ENCODE results near the gene JAZF1.

The JAZF1 gene

DNA sequence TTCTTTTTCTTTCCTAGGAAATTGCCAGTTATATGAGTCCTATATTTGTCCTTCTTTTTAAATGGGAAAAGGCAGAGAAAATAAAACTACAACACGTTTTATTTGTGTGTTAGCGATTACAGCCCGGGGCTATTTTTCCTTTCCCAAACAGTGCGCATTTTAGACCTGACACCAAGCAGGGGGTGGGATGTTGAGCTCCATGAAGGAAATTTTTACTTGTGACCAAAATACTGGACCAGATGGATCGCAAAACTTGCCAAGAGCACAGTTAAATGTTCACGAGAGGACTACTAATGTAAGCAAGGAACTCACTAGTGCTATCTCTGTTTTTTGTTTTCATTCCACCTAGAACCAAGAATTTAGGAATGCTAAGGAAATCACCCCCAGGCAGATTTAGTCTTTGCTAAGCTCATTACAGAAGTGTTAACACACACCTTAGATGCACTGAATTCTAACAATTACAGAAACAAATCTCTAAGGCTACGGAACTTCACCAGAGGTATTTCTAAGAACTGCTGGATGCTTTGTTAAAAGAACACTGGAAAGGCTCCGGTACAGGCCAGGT is 114.8 kb downstream of the JAZF1 start:
- H3K27ac ChIP-seq: no peak overlapping the region
- peaks cover 38% of the 10 kb centered on the region for H3K4me1 ChIP-seq (ENCODE audit: low read depth, poor library complexity, severe bottlenecking)
- no peak overlapping the region for H3K9ac ChIP-seq
- TF ChIP-seq, protein P1, sequence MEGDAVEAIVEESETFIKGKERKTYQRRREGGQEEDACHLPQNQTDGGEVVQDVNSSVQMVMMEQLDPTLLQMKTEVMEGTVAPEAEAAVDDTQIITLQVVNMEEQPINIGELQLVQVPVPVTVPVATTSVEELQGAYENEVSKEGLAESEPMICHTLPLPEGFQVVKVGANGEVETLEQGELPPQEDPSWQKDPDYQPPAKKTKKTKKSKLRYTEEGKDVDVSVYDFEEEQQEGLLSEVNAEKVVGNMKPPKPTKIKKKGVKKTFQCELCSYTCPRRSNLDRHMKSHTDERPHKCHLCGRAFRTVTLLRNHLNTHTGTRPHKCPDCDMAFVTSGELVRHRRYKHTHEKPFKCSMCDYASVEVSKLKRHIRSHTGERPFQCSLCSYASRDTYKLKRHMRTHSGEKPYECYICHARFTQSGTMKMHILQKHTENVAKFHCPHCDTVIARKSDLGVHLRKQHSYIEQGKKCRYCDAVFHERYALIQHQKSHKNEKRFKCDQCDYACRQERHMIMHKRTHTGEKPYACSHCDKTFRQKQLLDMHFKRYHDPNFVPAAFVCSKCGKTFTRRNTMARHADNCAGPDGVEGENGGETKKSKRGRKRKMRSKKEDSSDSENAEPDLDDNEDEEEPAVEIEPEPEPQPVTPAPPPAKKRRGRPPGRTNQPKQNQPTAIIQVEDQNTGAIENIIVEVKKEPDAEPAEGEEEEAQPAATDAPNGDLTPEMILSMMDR (conservative IDR thresholded peaks at IDR 0.05; ENCODE audit: low read depth, low read length): no peak
- H3K36me3 ChIP-seq (ENCODE audit: insufficient read depth): no peaks in the 10 kb centered on the region
- no peaks in the 10 kb centered on the region for H3K79me2 ChIP-seq (ENCODE audit: insufficient read depth, low read depth)
- H4K20me1 ChIP-seq (ENCODE audit: insufficient read depth): no peaks in the 10 kb centered on the region
- H3K4me2 ChIP-seq: no peak overlapping the region
- no peak overlapping the region for H2AFZ ChIP-seq (ENCODE audit: low read depth)
- no peak overlapping the region for H3K4me3 ChIP-seq (IDR thresholded peaks at IDR 0.05; ENCODE audit: insufficient read depth, low read depth, low read length)
- no peaks in the 10 kb centered on the region for H3K27me3 ChIP-seq (ENCODE audit: insufficient read depth, low read depth)

- no peak overlapping the region for H3K4me2 ChIP-seq
- no peaks in the 10 kb centered on the region for H3K36me3 ChIP-seq (ENCODE audit: insufficient read depth)
- H3K9ac ChIP-seq: no peak overlapping the region
- no peak overlapping the region for H2AFZ ChIP-seq (ENCODE audit: low read depth)
- TF ChIP-seq, protein P1 (conservative IDR thresholded peaks at IDR 0.05; ENCODE audit: low read depth, low read length): no peak
- no peak overlapping the region for H3K27ac ChIP-seq
- H3K4me1 ChIP-seq (ENCODE audit: low read depth, poor library complexity, severe bottlenecking): peaks cover 43% of the 10 kb centered on the region
- no peaks in the 10 kb centered on the region for H3K27me3 ChIP-seq (ENCODE audit: insufficient read depth, low read depth)
- no peaks in the 10 kb centered on the region for H4K20me1 ChIP-seq (ENCODE audit: insufficient read depth)
- H3K79me2 ChIP-seq (ENCODE audit: insufficient read depth, low read depth): no peaks in the 10 kb centered on the region
- H3K4me3 ChIP-seq (IDR thresholded peaks at IDR 0.05; ENCODE audit: insufficient read depth, low read depth, low read length): no peak overlapping the region
These were observed 115.3 kb downstream of the JAZF1 start for GRCh38 chr7:28065308-28065707.

GRCh38 chr7:28064437-28064836 is 116.2 kb downstream of the JAZF1 start:
- Histone ChIP-seq H3K79me2 (ENCODE audit: insufficient read depth, low read depth) (no peaks in the 10 kb centered on the region), H3K4me2 (no peak overlapping the region)
- TF ChIP-seq, protein P1 (conservative IDR thresholded peaks at IDR 0.05; ENCODE audit: low read depth, low read length): no peak

GRCh38 chr7:28062197-28062991 is 118.2 kb downstream of the JAZF1 start:
- H4K20me1 ChIP-seq (ENCODE audit: insufficient read depth): no peaks in the 10 kb centered on the region
- H2AFZ ChIP-seq (ENCODE audit: low read depth): peak overlapping the region; percentile 27; the same call in 1 of the 2 replicates
- no peak overlapping the region for H3K4me3 ChIP-seq (IDR thresholded peaks at IDR 0.05; ENCODE audit: insufficient read depth, low read depth, low read length)
- H3K36me3 ChIP-seq (ENCODE audit: insufficient read depth): no peaks in the 10 kb centered on the region
- peak overlapping the region; percentile 53 for H3K4me2 ChIP-seq
- H3K27me3 ChIP-seq (ENCODE audit: insufficient read depth, low read depth): no peaks in the 10 kb centered on the region
- peaks cover 46% of the 10 kb centered on the region for H3K4me1 ChIP-seq (ENCODE audit: low read depth, poor library complexity, severe bottlenecking)
- TF ChIP-seq, protein P1 (conservative IDR thresholded peaks at IDR 0.05; ENCODE audit: low read depth, low read length): peak; percentile 96
- H3K9ac ChIP-seq: no peak overlapping the region
- peak overlapping the region; percentile 44 for H3K27ac ChIP-seq
- H3K79me2 ChIP-seq (ENCODE audit: insufficient read depth, low read depth): no peaks in the 10 kb centered on the region

More at GRCh38 chr7:28064437-28064836, 116.2 kb downstream of the JAZF1 start:
- Histone ChIP-seq H3K4me3 (IDR thresholded peaks at IDR 0.05; ENCODE audit: insufficient read depth, low read depth, low read length) (no peak overlapping the region), H3K9ac (no peak overlapping the region), H4K20me1 (ENCODE audit: insufficient read depth) (no peaks in the 10 kb centered on the region), H3K27me3 (ENCODE audit: insufficient read depth, low read depth) (no peaks in the 10 kb centered on the region), H3K36me3 (ENCODE audit: insufficient read depth) (no peaks in the 10 kb centered on the region), H3K4me1 (ENCODE audit: low read depth, poor library complexity, severe bottlenecking) (peaks cover 50% of the 10 kb centered on the region), H3K27ac (no peak overlapping the region), H2AFZ (ENCODE audit: low read depth) (no peak overlapping the region)
